Upper lobe of right lung (tissue), 1 donor: Measurements from ENCODE around the gene COQ9. TPM values are rescaled to one million over a fixed set of nuclear protein-coding genes. Genes with fewer than 3 reads are reported as not detected.

Experiments
- ATAC-seq: fragments of 200-7000 bp; cut with Tn5 transposase; one replicate; pipeline ENCODE4 v1.9.1; 2020; ENCODE audit warnings: mild to moderate bottlenecking, moderate library complexity
- DNase-seq: peaks from one replicate; pipeline ENCODE4 v3.0.0-alpha.2; 2020
- H3K27ac ChIP-seq: fragments of 200-600 bp; one replicate; pipeline ENCODE4 v1.8.0; 2022
- H3K27me3 ChIP-seq: fragments of 200-600 bp; one replicate; pipeline ENCODE4 v1.8.0; 2022; ENCODE audit warnings: mild to moderate bottlenecking
- H3K36me3 ChIP-seq: fragments of 200-600 bp; one replicate; pipeline ENCODE4 v1.8.0; 2022
- H3K4me1 ChIP-seq: fragments of 200-600 bp; one replicate; pipeline ENCODE4 v1.8.0; 2022
- H3K4me3 ChIP-seq: fragments of 200-600 bp; one replicate; pipeline ENCODE4 v1.8.0; 2022; ENCODE audit warnings: mild to moderate bottlenecking
- H3K9me3 ChIP-seq: fragments of 200-600 bp; one replicate; pipeline ENCODE4 v1.8.0; 2022
- intact Hi-C: fragments of 100-400 bp; cut with DNase I; formaldehyde crosslinking; loops from one replicate; pipeline ENCODE4 v1.11.0; 2022
- total RNA-seq: library from RNA; stranded (reverse); fragmentation: NEBNext Ultra II Directional; extraction: Animal tissue kit (Norgen Biotek cat#: 25700); gene quantifications from one replicate; pipeline ENCODE4 v1.2.1, GENCODE V29; 2021
- TF ChIP-seq, protein P1 (sequence below): fragments of 200-600 bp; IDR thresholded peaks from one replicate; pipeline ENCODE4 v1.8.0; 2022; ENCODE audit warnings: antibody characterized with exemption
- donor health status: DM: no; HTN: yes; CAD: no; lungs with severe emphysema.

The COQ9 gene
- total RNA-seq, 1 donor from 2014 or later: 35.2 TPM

DNA sequence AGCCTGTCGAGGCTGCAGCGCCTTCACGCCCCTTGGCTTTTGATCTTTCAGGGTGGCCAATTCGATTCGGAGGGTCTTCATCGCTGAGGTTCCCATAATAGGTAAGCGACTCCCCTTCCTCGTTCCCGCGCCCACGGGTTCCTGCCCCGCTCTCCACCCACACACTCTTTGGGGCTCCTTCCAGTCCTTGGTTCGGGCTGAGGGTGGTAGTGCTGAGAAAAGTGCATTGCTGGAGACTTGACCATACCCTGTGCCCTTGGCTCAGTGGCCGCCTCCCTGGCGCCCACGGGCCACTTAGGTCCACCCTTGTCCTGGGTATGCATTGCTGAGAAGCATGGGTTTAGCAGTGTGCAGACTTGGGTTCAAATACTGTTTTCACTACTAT lies 15.7 kb downstream of the COQ9 start:
- H3K36me3 ChIP-seq: peaks cover 71% of the 10 kb centered on the region
- H3K27me3 ChIP-seq: no peaks in the 10 kb centered on the region
- DNase-seq: no peak
- intact Hi-C loops: no loop called here
- no peaks in the 10 kb centered on the region for H3K9me3 ChIP-seq
- peak overlapping the region; percentile 93 for H3K27ac ChIP-seq
- TF ChIP-seq, protein P1, sequence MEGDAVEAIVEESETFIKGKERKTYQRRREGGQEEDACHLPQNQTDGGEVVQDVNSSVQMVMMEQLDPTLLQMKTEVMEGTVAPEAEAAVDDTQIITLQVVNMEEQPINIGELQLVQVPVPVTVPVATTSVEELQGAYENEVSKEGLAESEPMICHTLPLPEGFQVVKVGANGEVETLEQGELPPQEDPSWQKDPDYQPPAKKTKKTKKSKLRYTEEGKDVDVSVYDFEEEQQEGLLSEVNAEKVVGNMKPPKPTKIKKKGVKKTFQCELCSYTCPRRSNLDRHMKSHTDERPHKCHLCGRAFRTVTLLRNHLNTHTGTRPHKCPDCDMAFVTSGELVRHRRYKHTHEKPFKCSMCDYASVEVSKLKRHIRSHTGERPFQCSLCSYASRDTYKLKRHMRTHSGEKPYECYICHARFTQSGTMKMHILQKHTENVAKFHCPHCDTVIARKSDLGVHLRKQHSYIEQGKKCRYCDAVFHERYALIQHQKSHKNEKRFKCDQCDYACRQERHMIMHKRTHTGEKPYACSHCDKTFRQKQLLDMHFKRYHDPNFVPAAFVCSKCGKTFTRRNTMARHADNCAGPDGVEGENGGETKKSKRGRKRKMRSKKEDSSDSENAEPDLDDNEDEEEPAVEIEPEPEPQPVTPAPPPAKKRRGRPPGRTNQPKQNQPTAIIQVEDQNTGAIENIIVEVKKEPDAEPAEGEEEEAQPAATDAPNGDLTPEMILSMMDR: no peak
- ATAC-seq: peak; percentile 55
- peak overlapping the region; percentile 95 for H3K4me3 ChIP-seq
- H3K4me1 ChIP-seq: peaks cover 27% of the 10 kb centered on the region

DNA sequence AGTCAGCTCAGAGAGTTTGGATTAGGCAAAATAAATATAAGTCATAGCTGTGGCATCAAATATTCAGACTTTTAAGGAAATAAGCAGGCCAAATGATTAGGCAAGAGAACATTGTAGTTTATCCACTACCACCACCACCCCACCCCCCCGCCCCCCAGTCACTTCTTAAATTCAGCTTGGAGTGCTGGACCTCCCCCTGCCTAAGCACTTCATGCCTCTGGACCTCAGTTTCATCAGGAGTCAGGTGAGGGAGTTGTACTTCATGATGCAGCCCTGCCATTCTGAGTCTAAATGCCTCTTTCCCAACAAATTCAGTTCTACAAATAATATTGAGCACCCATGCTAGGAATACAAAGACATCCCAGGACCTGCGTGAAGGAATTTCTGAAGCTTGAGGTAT lies 17.2 kb downstream of the COQ9 start:
- H3K27ac ChIP-seq: no peak overlapping the region
- ATAC-seq (peak; percentile 16), DNase-seq (no peak)
- H3K9me3 ChIP-seq: no peaks in the 10 kb centered on the region
- intact Hi-C loops: no loop called here
- peaks cover 71% of the 10 kb centered on the region for H3K36me3 ChIP-seq
- H3K4me1 ChIP-seq: peaks cover 28% of the 10 kb centered on the region
- TF ChIP-seq, protein P1: no peak
- no peaks in the 10 kb centered on the region for H3K27me3 ChIP-seq
- H3K4me3 ChIP-seq: no peak overlapping the region

DNA sequence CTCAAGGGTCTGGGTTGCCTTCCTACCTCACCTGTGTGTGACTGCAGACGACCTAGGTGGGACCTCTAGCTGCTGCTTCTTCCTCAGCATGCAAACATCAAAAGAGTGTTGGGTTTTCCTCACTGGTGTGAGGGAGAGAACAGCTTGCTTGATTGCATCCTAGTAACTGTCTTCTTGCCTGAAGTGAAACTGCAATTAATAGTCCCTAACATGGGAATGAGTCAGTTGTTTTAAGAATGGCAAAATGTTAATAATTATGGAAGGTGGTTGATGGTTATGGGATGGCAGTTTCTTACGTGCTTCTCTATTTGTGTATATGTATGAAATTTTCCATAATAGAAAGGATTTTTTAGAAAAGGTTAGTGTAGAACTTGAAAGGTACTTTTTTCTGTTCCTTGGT lies 21.1 kb downstream of the COQ9 start:
- Histone ChIP-seq H3K4me3 (no peak overlapping the region), H3K9me3 (no peaks in the 10 kb centered on the region), H3K4me1 (peaks cover 48% of the 10 kb centered on the region), H3K27me3 (no peaks in the 10 kb centered on the region), H3K36me3 (peaks cover 93% of the 10 kb centered on the region), H3K27ac (no peak overlapping the region)
- ATAC-seq (no peak), DNase-seq (no peak)
- intact Hi-C loops: no loop called here
- TF ChIP-seq, protein P1: no peak

DNA sequence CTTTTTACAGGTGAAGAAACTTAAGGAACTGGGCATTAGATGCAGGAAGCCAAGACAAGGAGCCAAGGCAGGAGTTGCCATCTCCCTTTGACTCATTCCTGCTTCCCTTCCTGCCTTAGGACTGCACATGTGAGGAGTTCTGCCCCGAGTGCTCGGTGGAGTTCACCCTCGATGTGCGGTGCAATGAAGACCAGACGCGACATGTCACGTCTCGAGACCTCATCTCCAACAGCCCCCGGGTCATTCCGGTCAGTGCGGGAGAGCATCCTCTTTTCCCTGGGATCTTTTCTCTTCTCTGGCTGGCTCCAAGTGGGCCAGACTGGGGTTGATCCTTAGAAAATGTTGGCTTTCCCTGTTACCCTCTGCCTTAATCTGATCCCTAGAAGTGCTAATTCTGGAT lies 21.8 kb downstream of the COQ9 start:
- Histone ChIP-seq H3K9me3 (no peaks in the 10 kb centered on the region), H3K27me3 (no peaks in the 10 kb centered on the region), H3K27ac (no peak overlapping the region), H3K4me1 (peaks cover 44% of the 10 kb centered on the region), H3K4me3 (no peak overlapping the region), H3K36me3 (peaks cover 96% of the 10 kb centered on the region)
- ATAC-seq: no peak
- intact Hi-C loops: no loop called here
- TF ChIP-seq, protein P1: no peak
- no peak for DNase-seq

DNA sequence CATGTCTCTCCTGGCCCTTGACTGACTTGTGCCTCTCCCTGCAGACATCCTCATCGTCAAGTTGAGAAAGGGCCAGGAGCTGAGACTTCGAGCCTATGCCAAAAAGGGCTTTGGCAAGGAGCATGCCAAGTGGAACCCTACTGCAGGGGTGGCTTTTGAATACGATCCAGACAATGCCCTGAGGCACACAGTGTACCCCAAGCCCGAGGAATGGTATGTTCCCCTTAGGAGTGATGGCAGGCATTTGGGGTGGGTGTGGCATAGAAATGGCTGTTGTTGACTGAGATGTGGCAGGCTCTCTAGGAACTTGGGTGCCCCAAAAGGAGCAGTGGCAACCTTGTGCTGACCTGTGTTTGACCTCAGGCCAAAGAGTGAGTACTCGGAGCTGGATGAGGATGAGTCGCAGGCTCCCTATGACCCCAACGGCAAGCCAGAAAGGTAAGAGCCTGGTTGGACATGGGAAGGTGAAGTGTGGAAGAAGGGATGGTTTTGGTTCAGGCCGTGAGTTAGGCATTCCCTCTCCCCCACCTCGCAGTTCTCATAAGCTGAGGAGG lies 22.7 kb downstream of the COQ9 start:
- peaks cover 95% of the 10 kb centered on the region for H3K36me3 ChIP-seq
- peaks cover 34% of the 10 kb centered on the region for H3K4me1 ChIP-seq
- no peak for DNase-seq
- intact Hi-C loops: no loop called here
- no peaks in the 10 kb centered on the region for H3K27me3 ChIP-seq
- TF ChIP-seq, protein P1: no peak
- ATAC-seq: peak; percentile 49
- no peak overlapping the region for H3K4me3 ChIP-seq
- H3K27ac ChIP-seq: no peak overlapping the region
- no peaks in the 10 kb centered on the region for H3K9me3 ChIP-seq

DNA sequence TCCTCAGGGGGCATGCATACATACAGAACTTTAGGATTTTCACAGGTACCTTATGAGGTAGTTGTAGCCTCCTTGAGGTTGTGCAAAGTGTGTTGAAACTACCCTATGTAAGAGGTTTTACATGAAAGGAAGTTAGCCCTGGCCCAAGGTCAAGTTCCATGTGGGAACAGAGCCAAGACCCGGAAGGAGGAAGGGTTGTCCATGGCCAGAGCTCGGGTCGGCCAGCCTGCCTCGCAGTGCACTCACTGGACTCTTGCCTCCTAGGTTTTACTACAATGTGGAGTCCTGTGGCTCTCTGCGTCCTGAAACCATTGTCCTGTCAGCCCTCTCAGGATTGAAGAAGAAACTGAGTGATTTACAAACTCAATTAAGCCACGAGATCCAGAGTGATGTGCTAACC lies 23.4 kb downstream of the COQ9 start:
- Histone ChIP-seq H3K4me1 (peaks cover 31% of the 10 kb centered on the region), H3K27me3 (no peaks in the 10 kb centered on the region), H3K9me3 (no peaks in the 10 kb centered on the region), H3K4me3 (no peak overlapping the region), H3K27ac (peak overlapping the region; percentile 55), H3K36me3 (peaks cover 89% of the 10 kb centered on the region)
- TF ChIP-seq, protein P1: no peak
- ATAC-seq (peak; percentile 72), DNase-seq (peak; percentile 85)
- intact Hi-C loops: no loop called here
